Myocyte (in vitro differentiated cells): ENCODE measurements around the gene CKB. TPM values are rescaled to one million over a fixed set of nuclear protein-coding genes. Genes with fewer than 3 reads are reported as not detected.
"Not testable (repeated sequence)": the region's sequence is repeated elsewhere in the genome, so short reads cannot be mapped to it uniquely, and the experiment has no call there.

Source experiments
- DNase-seq: peaks from one replicate; pipeline ENCODE4 v3.0.0-alpha.2; 2012; ENCODE audit warnings: low read depth
- total RNA-seq: library from RNA; depleted of rRNA; stranded (reverse); fragments of >200 nt; gene quantifications from 2 replicates; pipeline ENCODE4 v1.2.3, GENCODE V29; 2014

Gene CKB
- total RNA-seq, 1 donor from 2014 or later = 1,659 TPM

GRCh38 chr14:103514596-103515421 is 7.8 kb downstream of the CKB start:
- DNase-seq = no peak

GRCh38 chr14:103512701-103513611 is 9.7 kb downstream of the CKB start:
- DNase-seq = peak; percentile 89

GRCh38 chr14:103512180-103512579 is 10.4 kb downstream of the CKB start:
- DNase-seq = not testable (repeated sequence)

GRCh38 chr14:103510724-103511693 is 11.6 kb downstream of the CKB start:
- no peak for DNase-seq

- DNase-seq = no peak
Measured at GRCh38 chr14:103509864-103510723, 12.5 kb downstream of the CKB start.

- DNase-seq = no peak
Measured at GRCh38 chr14:103508521-103509329, 13.9 kb downstream of the CKB start.

- no peak for DNase-seq
Measured at GRCh38 chr14:103507751-103508150, 14.9 kb downstream of the CKB start.

- peak; percentile 70 for DNase-seq
Measured at GRCh38 chr14:103504991-103505565, 17.6 kb downstream of the CKB start.

- no peak for DNase-seq
Measured at GRCh38 chr14:103503296-103503695, 19.3 kb downstream of the CKB start.

GRCh38 chr14:103502877-103503276 is 19.8 kb downstream of the CKB start:
- DNase-seq = no peak

- peak; percentile 71 for DNase-seq
Measured at GRCh38 chr14:103501921-103502669, 20.5 kb downstream of the CKB start.

GRCh38 chr14:103501041-103501870 is 21.4 kb downstream of the CKB start:
- DNase-seq = peak; percentile 95

GRCh38 chr14:103500148-103500990 is 22.3 kb downstream of the CKB start:
- peak; percentile 87 for DNase-seq

- no peak for DNase-seq
Measured at GRCh38 chr14:103499709-103500108, 22.9 kb downstream of the CKB start.

GRCh38 chr14:103496776-103497175 is 25.9 kb downstream of the CKB start:
- no peak for DNase-seq

GRCh38 chr14:103495854-103496253 is 26.8 kb downstream of the CKB start:
- no peak for DNase-seq
